Neural cell (in vitro differentiated cells): ENCODE results near the gene DCLK1. TPM values are rescaled to one million over a fixed set of nuclear protein-coding genes. Genes with fewer than 3 reads are reported as not detected.

ENCODE experiments used
- H2AFZ ChIP-seq: fragments of 200-600, 300-800 bp; sonication (generic), shearing (Covaris generic); 2 replicates; pipeline ENCODE4 v1.6.0; 2014; ENCODE audit warnings: low read depth, mild to moderate bottlenecking, antibody characterized with exemption, low read length, moderate library complexity
- H3F3A ChIP-seq: fragments of 200-600 bp; shearing (Covaris generic); 2 replicates; pipeline ENCODE4 v1.6.1; 2016; ENCODE audit warnings: mild to moderate bottlenecking, moderate library complexity, mixed read lengths, antibody characterized with exemption, low read length; ENCODE audit not compliant: insufficient read depth, poor library complexity, severe bottlenecking
- H3K27ac ChIP-seq: fragments of 200-600, 300-800 bp; sonication (generic), shearing (Covaris generic); 2 replicates; pipeline ENCODE4 v1.5.1; 2014; ENCODE audit warnings: mild to moderate bottlenecking, low read length, moderate library complexity
- H3K27me3 ChIP-seq: fragments of 300-800, 200-600 bp; sonication (generic), shearing (Covaris generic); 2 replicates; pipeline ENCODE4 v1.6.0; 2014; ENCODE audit warnings: mild to moderate bottlenecking, low read depth, low read length, moderate library complexity; ENCODE audit not compliant: insufficient read depth
- H3K36me3 ChIP-seq: fragments of 300-800, 200-600 bp; sonication (generic), shearing (Covaris generic); 2 replicates; pipeline ENCODE4 v1.5.1; 2014; ENCODE audit warnings: mild to moderate bottlenecking, antibody characterized with exemption, low read length, moderate library complexity; ENCODE audit not compliant: insufficient read depth
- H3K4me2 ChIP-seq: fragments of 300-800, 200-600 bp; sonication (generic), shearing (Covaris generic); 2 replicates; pipeline ENCODE4 v1.6.0; 2014; ENCODE audit warnings: mild to moderate bottlenecking, low read length
- H3K4me3 ChIP-seq: fragments of 300-800, 200-600 bp; sonication (generic), shearing (Covaris generic); 2 replicates; pipeline ENCODE4 v1.5.1; 2014; ENCODE audit warnings: mild to moderate bottlenecking, low read length, moderate library complexity
- H3K79me2 ChIP-seq: fragments of 200-600 bp; shearing (Covaris generic); replicated peaks from 2 replicates; pipeline ENCODE4 v1.6.0; 2014; ENCODE audit warnings: mild to moderate bottlenecking, low read length, moderate library complexity; ENCODE audit not compliant: insufficient read depth
- H3K9ac ChIP-seq: fragments of 300-800, 200-600 bp; sonication (generic), shearing (Covaris generic); 2 replicates; pipeline ENCODE4 v1.6.1; 2016; ENCODE audit warnings: mild to moderate bottlenecking, low read length, mixed read lengths
- H3K9me2 ChIP-seq: fragments of 200-600 bp; shearing (Covaris generic); 2 replicates; pipeline ENCODE4 v1.6.1; 2016; ENCODE audit warnings: mild to moderate bottlenecking, low read length, mixed read lengths; ENCODE audit not compliant: insufficient read depth
- H3K9me3 ChIP-seq: fragments of 200-600, 300-800 bp; sonication (generic), shearing (Covaris generic); 2 replicates; pipeline ENCODE4 v1.6.1; 2016; ENCODE audit warnings: mild to moderate bottlenecking, mixed run types, low read length, moderate library complexity, mixed read lengths
- H4K20me1 ChIP-seq: fragments of 200-600 bp; shearing (Covaris generic); 2 replicates; pipeline ENCODE4 v1.6.1; 2016; ENCODE audit warnings: mild to moderate bottlenecking, mixed run types; ENCODE audit not compliant: insufficient read depth
- EP300 ChIP-seq: fragments of 450-650 bp; conservative IDR thresholded peaks from 2 replicates; pipeline ENCODE4 v1.6.1; 2014; ENCODE audit warnings: antibody characterized with exemption, mild to moderate bottlenecking, moderate library complexity; ENCODE audit not compliant: poor library complexity, severe bottlenecking
- EZH2 ChIP-seq: fragments of 200-600, 300-800 bp; shearing (Covaris generic), sonication (generic); IDR thresholded peaks from 2 replicates; pipeline ENCODE4 v1.6.1; 2014; ENCODE audit warnings: antibody characterized with exemption, low read length, borderline replicate concordance, mild to moderate bottlenecking; ENCODE audit not compliant: insufficient read depth, poor library complexity, severe bottlenecking
- MXI1 ChIP-seq: fragments of 450-650 bp; conservative IDR thresholded peaks from 2 replicates; pipeline ENCODE4 v1.6.1; 2014; ENCODE audit warnings: antibody characterized with exemption, mild to moderate bottlenecking; ENCODE audit not compliant: poor library complexity, severe bottlenecking
- POLR2AphosphoS5 ChIP-seq: IDR thresholded peaks from 2 replicates; pipeline ENCODE4 v1.6.1; 2012
- RAD21 ChIP-seq: fragments of 450-650 bp; conservative IDR thresholded peaks from 2 replicates; pipeline ENCODE4 v1.6.1; 2014; ENCODE audit warnings: antibody characterized with exemption, mild to moderate bottlenecking, moderate library complexity
- SMC3 ChIP-seq: fragments of 450-650 bp; conservative IDR thresholded peaks from 2 replicates; pipeline ENCODE4 v1.6.1; 2014; ENCODE audit warnings: antibody characterized with exemption, mild to moderate bottlenecking, moderate library complexity; ENCODE audit not compliant: poor library complexity
- TAF1 ChIP-seq: IDR thresholded peaks from 2 replicates; pipeline ENCODE4 v1.6.1; 2012; ENCODE audit warnings: low read depth
- polyA plus RNA-seq: library from polyadenylated mRNA; depleted of rRNA; stranded (reverse); fragments of >200 nt; gene quantifications from 2 replicates; pipeline ENCODE4 v1.2.3, GENCODE V29; 2014
- TF ChIP-seq, protein P1 (sequence below): IDR thresholded peaks from 2 replicates; pipeline ENCODE4 v1.6.1; 2012; ENCODE audit warnings: borderline replicate concordance
- TF ChIP-seq, protein P2 (sequence below): fragments of 450-650 bp; IDR thresholded peaks from 2 replicates; pipeline ENCODE4 v1.5.1; 2014; ENCODE audit warnings: antibody characterized with exemption, mild to moderate bottlenecking, moderate library complexity; ENCODE audit not compliant: poor library complexity, severe bottlenecking

Gene DCLK1
- polyA plus RNA-seq, 1 donor from 2014 or later = 124 TPM

- Histone ChIP-seq H2AFZ (no peak overlapping the region), H3F3A (peaks cover 6% of the 10 kb centered on the region), H3K9me3 (no peaks in the 10 kb centered on the region), H3K27ac (no peak overlapping the region), H3K9ac (no peak overlapping the region), H3K9me2 (no peaks in the 10 kb centered on the region), H3K27me3 (no peaks in the 10 kb centered on the region), H3K36me3 (peaks cover 17% of the 10 kb centered on the region), H3K4me2 (no peak overlapping the region), H4K20me1 (no peaks in the 10 kb centered on the region), H3K79me2 (no peaks in the 10 kb centered on the region), H3K4me3 (no peak overlapping the region)
- no peak for TF ChIP-seq RAD21
- no peak for TF ChIP-seq EZH2
- TF ChIP-seq SMC3 = no peak
- no peak for TF ChIP-seq POLR2AphosphoS5
- TF ChIP-seq MXI1 = no peak
- no peak for TF ChIP-seq TAF1
- TF ChIP-seq, protein P1, sequence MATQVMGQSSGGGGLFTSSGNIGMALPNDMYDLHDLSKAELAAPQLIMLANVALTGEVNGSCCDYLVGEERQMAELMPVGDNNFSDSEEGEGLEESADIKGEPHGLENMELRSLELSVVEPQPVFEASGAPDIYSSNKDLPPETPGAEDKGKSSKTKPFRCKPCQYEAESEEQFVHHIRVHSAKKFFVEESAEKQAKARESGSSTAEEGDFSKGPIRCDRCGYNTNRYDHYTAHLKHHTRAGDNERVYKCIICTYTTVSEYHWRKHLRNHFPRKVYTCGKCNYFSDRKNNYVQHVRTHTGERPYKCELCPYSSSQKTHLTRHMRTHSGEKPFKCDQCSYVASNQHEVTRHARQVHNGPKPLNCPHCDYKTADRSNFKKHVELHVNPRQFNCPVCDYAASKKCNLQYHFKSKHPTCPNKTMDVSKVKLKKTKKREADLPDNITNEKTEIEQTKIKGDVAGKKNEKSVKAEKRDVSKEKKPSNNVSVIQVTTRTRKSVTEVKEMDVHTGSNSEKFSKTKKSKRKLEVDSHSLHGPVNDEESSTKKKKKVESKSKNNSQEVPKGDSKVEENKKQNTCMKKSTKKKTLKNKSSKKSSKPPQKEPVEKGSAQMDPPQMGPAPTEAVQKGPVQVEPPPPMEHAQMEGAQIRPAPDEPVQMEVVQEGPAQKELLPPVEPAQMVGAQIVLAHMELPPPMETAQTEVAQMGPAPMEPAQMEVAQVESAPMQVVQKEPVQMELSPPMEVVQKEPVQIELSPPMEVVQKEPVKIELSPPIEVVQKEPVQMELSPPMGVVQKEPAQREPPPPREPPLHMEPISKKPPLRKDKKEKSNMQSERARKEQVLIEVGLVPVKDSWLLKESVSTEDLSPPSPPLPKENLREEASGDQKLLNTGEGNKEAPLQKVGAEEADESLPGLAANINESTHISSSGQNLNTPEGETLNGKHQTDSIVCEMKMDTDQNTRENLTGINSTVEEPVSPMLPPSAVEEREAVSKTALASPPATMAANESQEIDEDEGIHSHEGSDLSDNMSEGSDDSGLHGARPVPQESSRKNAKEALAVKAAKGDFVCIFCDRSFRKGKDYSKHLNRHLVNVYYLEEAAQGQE = no peak
- TF ChIP-seq EP300 = no peak
- TF ChIP-seq, protein P2, sequence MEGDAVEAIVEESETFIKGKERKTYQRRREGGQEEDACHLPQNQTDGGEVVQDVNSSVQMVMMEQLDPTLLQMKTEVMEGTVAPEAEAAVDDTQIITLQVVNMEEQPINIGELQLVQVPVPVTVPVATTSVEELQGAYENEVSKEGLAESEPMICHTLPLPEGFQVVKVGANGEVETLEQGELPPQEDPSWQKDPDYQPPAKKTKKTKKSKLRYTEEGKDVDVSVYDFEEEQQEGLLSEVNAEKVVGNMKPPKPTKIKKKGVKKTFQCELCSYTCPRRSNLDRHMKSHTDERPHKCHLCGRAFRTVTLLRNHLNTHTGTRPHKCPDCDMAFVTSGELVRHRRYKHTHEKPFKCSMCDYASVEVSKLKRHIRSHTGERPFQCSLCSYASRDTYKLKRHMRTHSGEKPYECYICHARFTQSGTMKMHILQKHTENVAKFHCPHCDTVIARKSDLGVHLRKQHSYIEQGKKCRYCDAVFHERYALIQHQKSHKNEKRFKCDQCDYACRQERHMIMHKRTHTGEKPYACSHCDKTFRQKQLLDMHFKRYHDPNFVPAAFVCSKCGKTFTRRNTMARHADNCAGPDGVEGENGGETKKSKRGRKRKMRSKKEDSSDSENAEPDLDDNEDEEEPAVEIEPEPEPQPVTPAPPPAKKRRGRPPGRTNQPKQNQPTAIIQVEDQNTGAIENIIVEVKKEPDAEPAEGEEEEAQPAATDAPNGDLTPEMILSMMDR = no peak
These were observed 185.8 kb downstream of the DCLK1 start for GRCh38 chr13:35945368-35945767.

DNA sequence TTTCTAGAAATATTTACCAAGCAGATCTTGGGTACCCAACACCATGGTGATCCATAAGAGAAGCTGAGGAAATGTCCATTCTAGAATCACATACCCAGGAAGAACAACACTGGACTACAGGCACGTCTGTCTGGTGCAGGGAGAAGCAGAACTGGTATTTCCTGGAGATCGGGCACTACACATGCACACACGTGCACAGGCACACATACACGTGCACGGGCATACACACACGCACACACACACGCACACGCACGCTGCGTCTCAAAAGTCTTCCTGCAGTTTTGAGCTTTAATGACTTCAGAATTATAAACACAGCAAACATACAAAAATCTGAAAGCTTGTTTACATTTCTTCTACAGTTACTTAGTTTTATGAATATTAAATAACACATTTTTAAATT, 189.8 kb downstream of the DCLK1 start:
- Histone ChIP-seq H3K36me3 (peaks cover 16% of the 10 kb centered on the region), H3K27me3 (no peaks in the 10 kb centered on the region), H2AFZ (no peak overlapping the region), H3K9me2 (no peaks in the 10 kb centered on the region), H3K9ac (no peak overlapping the region), H3K4me3 (no peak overlapping the region), H3K27ac (no peak overlapping the region), H3K4me2 (no peak overlapping the region), H3K9me3 (no peaks in the 10 kb centered on the region), H4K20me1 (no peaks in the 10 kb centered on the region), H3F3A (no peaks in the 10 kb centered on the region), H3K79me2 (no peaks in the 10 kb centered on the region)
- no peak for TF ChIP-seq EZH2
- TF ChIP-seq EP300 = no peak
- no peak for TF ChIP-seq RAD21

DNA sequence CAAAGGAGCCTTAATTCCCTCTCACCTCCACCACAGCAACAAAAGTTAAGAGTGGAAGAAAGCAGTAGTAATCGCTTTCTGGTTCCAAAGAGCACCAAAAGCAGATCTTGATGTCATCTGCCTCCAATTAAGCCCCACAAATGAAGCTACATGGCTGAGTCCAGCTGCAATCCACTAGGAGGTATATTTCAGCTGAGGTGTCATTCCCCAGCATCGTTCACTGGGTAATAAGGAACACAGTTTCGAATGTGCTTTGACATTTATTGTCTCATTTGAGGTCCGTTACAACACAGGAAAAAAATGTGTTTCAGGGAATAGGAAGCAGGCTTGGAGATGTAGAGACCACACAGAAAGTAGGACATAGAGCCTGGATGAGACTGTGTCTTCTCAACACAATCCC, 190.4 kb downstream of the DCLK1 start:
- no peaks in the 10 kb centered on the region for H3K9me2 ChIP-seq
- H3K4me2 ChIP-seq = no peak overlapping the region
- peaks cover 10% of the 10 kb centered on the region for H3K36me3 ChIP-seq
- H3K27ac ChIP-seq = no peak overlapping the region
- H3K79me2 ChIP-seq = no peaks in the 10 kb centered on the region
- no peak overlapping the region for H2AFZ ChIP-seq
- no peaks in the 10 kb centered on the region for H3K27me3 ChIP-seq
- no peaks in the 10 kb centered on the region for H3F3A ChIP-seq
- H3K4me3 ChIP-seq = no peak overlapping the region
- H3K9ac ChIP-seq = no peak overlapping the region
- no peak for TF ChIP-seq TAF1
- no peak for TF ChIP-seq SMC3
- TF ChIP-seq RAD21 = no peak
- no peak for TF ChIP-seq MXI1
- TF ChIP-seq EZH2 = no peak
- TF ChIP-seq EP300 = no peak
- TF ChIP-seq POLR2AphosphoS5 = no peak
- TF ChIP-seq, protein P2 = no peak
- TF ChIP-seq, protein P1 = no peak
- no peaks in the 10 kb centered on the region for H4K20me1 ChIP-seq
- no peaks in the 10 kb centered on the region for H3K9me3 ChIP-seq
